Activated CD4-positive, alpha-beta T cell treated with anti-CD3 and anti-CD28 coated beads, Interleukin-2, amount 50 U/mL, for 24 hours (primary cell): ENCODE data around the gene PLIN1.
A peak's percentile ranks its signal among the peaks of the same experiment; 100 is the strongest.
"Not testable (repeated sequence)": the region's sequence is repeated elsewhere in the genome, so short reads cannot be mapped to it uniquely, and the experiment has no call there.

Source experiments
- DNase-seq, 2 donors: peaks; one replicate each; pipeline ENCODE4 v3.0.0-alpha.2; 2020; ENCODE audit warnings: low read depth in 1 of 2, low spot score in 1 of 2

The PLIN1 gene, protein sequence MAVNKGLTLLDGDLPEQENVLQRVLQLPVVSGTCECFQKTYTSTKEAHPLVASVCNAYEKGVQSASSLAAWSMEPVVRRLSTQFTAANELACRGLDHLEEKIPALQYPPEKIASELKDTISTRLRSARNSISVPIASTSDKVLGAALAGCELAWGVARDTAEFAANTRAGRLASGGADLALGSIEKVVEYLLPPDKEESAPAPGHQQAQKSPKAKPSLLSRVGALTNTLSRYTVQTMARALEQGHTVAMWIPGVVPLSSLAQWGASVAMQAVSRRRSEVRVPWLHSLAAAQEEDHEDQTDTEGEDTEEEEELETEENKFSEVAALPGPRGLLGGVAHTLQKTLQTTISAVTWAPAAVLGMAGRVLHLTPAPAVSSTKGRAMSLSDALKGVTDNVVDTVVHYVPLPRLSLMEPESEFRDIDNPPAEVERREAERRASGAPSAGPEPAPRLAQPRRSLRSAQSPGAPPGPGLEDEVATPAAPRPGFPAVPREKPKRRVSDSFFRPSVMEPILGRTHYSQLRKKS

GRCh38 chr15:89679212-89679611, at the start of gene PLIN1:
Gene PLIN1 (minus strand): TSS chr15:89679367. CDS start chr15:89677489, 1,878 bp downstream.
- no peak for DNase-seq

GRCh38 chr15:89728254-89728653, 49.1 kb upstream of the PLIN1 start:
- no peak for DNase-seq

DNA sequence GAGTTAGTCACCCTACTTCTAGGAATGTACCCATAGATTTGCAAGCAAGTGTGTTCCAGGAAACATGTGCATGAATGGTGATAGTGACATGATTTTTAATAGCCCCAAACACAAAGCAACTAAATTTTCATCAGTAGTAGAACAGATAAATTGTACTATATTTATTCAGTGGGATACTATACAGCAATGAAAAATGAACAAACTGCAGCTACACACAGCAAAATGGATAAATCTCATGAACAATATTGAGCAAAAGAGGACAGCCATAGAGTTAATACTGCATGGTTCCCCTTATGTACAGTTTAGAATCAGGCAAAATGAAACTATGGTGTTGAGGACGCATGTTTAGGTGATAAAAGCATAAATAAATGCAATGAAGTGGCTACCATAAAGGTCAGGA, 45.9 kb upstream of the PLIN1 start:
- DNase-seq, result no peak

GRCh38 chr15:89724621-89725020, 45.5 kb upstream of the PLIN1 start:
- no peak for DNase-seq

DNA sequence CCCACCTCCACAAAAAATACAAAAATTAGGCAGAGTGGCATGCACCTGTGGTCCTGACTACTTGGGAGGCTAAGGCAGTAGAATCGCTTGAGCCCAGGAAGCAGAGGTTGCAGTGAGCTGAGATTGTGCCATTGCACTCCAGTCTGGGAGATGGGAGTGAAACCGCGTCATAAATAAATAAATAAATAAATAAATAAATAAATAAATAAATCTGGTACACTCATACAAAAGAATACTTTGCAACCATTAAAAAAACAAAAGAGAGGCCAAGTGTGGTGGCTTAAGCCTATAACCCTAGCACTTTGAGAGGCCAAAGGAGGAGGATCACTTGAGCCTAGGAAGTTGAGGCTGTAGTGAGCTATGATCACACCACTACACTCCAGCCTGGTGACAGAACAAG, 43.9 kb upstream of the PLIN1 start:
- no peak for DNase-seq

- DNase-seq, result no peak
Measured at GRCh38 chr15:89714775-89715174, 35.6 kb upstream of the PLIN1 start.

DNA sequence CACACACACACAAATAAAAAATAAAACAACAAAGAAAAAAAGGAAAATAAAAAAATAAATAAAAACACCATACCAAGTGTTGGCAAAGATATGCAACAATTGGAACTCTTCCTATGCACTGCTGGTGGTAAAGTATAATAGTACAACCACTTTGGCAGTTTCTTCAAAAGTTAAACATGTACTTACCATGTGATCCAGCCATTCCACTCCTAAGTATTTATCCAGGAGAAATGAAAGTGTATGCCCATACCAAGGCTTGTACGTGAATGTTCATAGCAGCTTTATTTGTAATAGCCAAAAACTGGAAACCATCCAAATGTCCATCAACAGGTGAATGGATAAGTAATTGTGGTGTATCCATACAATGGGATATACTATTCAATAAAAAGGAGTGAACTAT, 28.4 kb upstream of the PLIN1 start:
- no peak for DNase-seq

GRCh38 chr15:89704411-89704810, 25.2 kb upstream of the PLIN1 start:
- DNase-seq, result no peak

GRCh38 chr15:89695198-89695597, 16.0 kb upstream of the PLIN1 start:
- no peak for DNase-seq

DNA sequence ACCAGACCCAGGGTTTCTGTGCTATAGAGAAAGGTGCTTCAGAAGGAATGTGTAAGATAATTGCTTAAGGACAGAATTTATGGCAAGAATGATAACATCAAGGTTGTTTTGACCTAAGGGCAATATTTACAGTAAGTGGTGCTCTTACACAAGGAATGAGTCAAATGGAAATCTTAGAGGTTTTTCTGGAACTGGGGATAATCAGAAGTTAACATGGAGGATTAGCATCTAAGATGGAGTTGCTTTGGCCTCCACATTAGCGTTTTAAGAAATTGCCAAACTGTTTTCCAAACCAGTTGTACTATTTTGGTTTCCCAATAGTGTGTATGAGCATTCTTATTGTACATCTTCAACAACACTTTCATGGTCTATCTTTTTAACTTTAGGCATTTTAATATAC, 14.5 kb upstream of the PLIN1 start:
- no peak for DNase-seq

DNA sequence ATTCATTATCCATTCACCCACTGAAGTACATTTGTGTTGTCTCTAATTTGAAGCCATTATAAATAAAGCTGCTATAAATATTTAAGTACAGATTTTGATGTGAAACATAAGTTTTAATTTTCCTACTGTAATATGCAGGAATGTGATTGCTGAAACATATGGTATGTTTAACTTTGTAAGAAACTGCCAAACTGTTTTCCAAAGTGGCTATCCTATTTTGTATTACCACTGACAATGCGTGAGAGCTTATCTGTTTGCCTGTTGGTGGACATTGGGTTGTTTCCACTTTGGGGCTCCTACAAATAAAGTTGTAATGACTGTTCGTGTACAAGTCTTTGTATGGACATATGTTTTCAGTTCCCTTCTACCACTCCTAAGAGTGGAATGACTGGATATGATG, 13.9 kb upstream of the PLIN1 start:
- no peak for DNase-seq

- peak; percentile 64 to 70 for DNase-seq
Measured at GRCh38 chr15:89690276-89691218, 11.4 kb upstream of the PLIN1 start, which contains the start of the genes PEX11A and WDR93. Gene PEX11A (minus strand): TSS chr15:89690754. CDS start chr15:89690632, 122 bp downstream. Gene WDR93 (plus strand): TSS chr15:89690811. CDS start chr15:89701747, 10,936 bp downstream.

GRCh38 chr15:89689930-89690275, 10.7 kb upstream of the PLIN1 start:
- DNase-seq, result not testable (repeated sequence)

GRCh38 chr15:89686522-89686921, 7.4 kb upstream of the PLIN1 start:
- DNase-seq, result no peak

DNA sequence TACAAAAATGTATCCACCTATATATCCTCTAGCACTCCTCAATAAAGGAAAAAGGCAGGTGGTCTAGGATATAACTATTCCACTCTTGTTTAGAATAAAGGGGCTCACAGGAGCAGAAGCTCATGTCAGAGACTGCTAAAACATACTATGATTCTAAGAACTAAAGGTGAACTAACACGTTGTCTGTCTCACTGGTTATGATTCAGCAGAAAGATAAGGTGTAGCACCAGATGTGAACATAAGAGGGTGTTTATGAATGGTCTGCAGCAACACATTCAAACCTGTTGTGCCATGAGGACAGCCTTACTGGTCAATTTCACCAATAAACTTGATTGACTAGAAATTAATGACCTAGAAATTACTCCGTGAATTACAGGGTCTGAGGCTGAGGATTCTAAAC, 6.8 kb upstream of the PLIN1 start:
- DNase-seq, result no peak

- no peak for DNase-seq
Measured at GRCh38 chr15:89681146-89681545, 2.0 kb upstream of the PLIN1 start.

- DNase-seq, result no peak
Measured at GRCh38 chr15:89680282-89680873, 1.2 kb upstream of the PLIN1 start.

DNA sequence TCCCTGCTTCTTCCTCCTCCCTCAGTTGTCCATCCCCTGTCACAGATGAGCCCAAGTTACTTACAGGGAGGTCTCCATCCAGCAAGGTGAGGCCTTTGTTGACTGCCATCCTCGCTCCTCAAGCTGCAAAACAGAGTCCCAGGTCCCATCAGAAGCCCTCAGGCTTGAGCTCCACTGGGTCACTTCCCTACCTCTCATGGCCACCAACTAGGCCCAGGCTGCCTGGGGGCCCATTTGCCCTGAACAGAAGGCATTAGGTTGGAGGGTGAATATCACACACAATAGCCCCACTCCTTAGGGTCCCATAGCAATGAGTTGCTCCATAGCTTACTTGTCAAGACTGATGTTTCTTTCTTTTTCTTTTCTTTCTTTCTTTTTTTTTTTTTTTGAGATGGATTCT, 1.8 kb downstream of the PLIN1 start:
- DNase-seq, result no peak

DNA sequence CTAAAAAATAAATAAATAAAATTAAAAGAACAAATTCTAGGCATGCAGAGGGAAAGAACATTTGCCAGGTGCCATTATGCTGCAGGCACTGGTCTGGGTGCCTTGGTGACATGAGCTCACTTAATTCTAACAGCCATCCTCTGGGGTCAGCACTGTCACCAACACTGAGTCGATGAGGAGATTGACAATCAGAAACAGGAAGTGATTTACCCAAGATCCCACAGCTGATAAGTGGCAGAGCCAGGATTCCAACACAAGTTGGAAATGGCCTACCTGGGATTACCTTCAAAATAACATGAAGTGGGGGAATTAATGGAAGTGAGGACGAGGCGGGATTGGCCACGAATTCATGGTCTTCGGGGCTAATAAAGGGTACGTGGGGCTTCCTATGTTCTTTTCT, 3.6 kb downstream of the PLIN1 start:
- DNase-seq, result no peak

DNA sequence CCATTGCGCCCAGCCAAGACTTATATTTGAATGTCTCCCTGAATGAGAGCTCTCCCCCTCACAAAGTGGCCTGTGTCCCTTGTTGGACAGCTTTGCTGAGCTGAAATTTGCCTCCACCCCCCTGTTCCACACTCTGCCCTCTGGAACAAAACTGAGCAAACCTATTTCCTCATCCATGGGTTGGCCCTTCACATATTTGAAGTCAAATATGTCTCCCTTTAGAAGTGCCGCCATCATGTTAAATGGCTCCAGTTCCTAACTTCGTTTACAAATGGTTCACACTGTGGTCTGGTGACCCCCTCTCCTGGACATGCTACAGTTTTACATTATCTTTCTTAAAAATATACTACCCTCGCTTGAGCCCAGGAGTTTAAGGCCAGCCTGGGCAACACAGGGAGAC, 4.6 kb downstream of the PLIN1 start:
- DNase-seq, result no peak

DNA sequence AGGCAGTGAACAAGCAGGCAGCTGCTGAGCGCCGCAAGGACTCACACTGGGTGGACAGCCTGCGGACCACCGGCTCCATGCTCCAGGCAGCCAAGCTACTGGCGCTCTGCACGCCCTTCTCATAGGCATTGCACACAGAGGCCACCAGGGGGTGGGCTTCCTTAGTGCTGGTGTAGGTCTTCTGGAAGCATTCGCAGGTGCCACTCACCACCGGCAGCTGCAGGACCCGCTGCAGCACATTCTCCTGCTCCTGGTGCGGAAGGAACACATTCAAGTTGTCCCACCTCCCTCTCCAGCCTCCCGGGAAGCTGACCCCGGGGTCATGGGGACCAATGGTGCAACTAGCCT, 6.0 kb downstream of the PLIN1 start:
- DNase-seq, result no peak
